IMR-90 (cell line): ENCODE measurements around the gene BTBD6. TPM values are rescaled to one million over a fixed set of nuclear protein-coding genes. Genes with fewer than 3 reads are reported as not detected.

Source experiments
- ATAC-seq: fragments of 200-7000 bp; cut with Tn5 transposase; 2 replicates; pipeline ENCODE4 v1.9.1; 2020; ENCODE audit warnings: low read depth, mild to moderate bottlenecking, moderate library complexity
- BruUV-seq: library from RNA; stranded (reverse); fragments of 400-500 nt; replicated peaks from 2 replicates; lab custom pipeline; 2021; lab: Mats Ljungman, UMichigan
- CTCF ChIA-PET: fragments of 300-600 bp; formaldehyde crosslinking; extraction: SDS; loops from one replicate; lab custom pipeline; 2021; ENCODE audit warnings: antibody characterized with exemption; lab: Yijun Ruan, JAX
- POLR2A ChIA-PET: fragments of 300-600 bp; sonication (Branson Sonifier 250); formaldehyde crosslinking; loops from one replicate; lab custom pipeline; 2022; ENCODE audit warnings: antibody characterized with exemption; ENCODE audit not compliant: unreplicated experiment; lab: Charles Lee
- DNase-seq: peaks from one replicate; pipeline ENCODE4 v3.0.0; 2013
- H2AFZ ChIP-seq: replicated peaks from 2 replicates; pipeline ENCODE3; 2013; ENCODE audit warnings: low read length, mild to moderate bottlenecking; ENCODE audit not compliant: poor library complexity
- H2AK5ac ChIP-seq: 2 replicates; pipeline ENCODE4 v1.6.1; 2013; ENCODE audit warnings: low read depth, low read length, inconsistent platforms
- H2AK9ac ChIP-seq: replicated peaks from 2 replicates; pipeline ENCODE3; 2013; ENCODE audit warnings: mild to moderate bottlenecking, low read depth, low read length, moderate library complexity; ENCODE audit not compliant: poor library complexity
- H2BK120ac ChIP-seq: 2 replicates; pipeline ENCODE4 v1.6.1; 2013; ENCODE audit warnings: low read depth, low read length, inconsistent platforms
- H2BK15ac ChIP-seq: 3 replicates; pipeline ENCODE4 v1.6.1; 2013; ENCODE audit warnings: low read depth, low read length, inconsistent platforms
- H2BK20ac ChIP-seq: 2 replicates; pipeline ENCODE4 v1.6.1; 2013; ENCODE audit warnings: low read depth, mild to moderate bottlenecking, inconsistent platforms, low read length, moderate library complexity
- H2BK5ac ChIP-seq: 2 replicates; pipeline ENCODE4 v1.6.1; 2013; ENCODE audit warnings: mild to moderate bottlenecking, low read depth, low read length, inconsistent platforms; ENCODE audit not compliant: poor library complexity, severe bottlenecking
- H3K14ac ChIP-seq: replicated peaks from 2 replicates; pipeline ENCODE4 v1.6.1; 2013; ENCODE audit warnings: low read depth, low read length, inconsistent platforms
- H3K18ac ChIP-seq: 2 replicates; pipeline ENCODE4 v1.6.1; 2013; ENCODE audit warnings: low read depth, low read length, control low read depth
- H3K23ac ChIP-seq: 2 replicates; pipeline ENCODE4 v1.6.1; 2013; ENCODE audit warnings: low read depth, low read length, inconsistent platforms
- H3K27ac ChIP-seq: 2 replicates; pipeline ENCODE4 v1.5.1; 2013; ENCODE audit warnings: mild to moderate bottlenecking, control low read depth, low read length; ENCODE audit not compliant: insufficient read depth
- H3K27me3 ChIP-seq: 2 replicates; pipeline ENCODE4 v1.6.1; 2013; ENCODE audit warnings: low read length; ENCODE audit not compliant: control insufficient read depth, insufficient read depth
- H3K36me3 ChIP-seq: 2 replicates; pipeline ENCODE4 v1.6.1; 2013; ENCODE audit warnings: low read length, mixed read lengths; ENCODE audit not compliant: control insufficient read depth, insufficient read depth
- H3K4ac ChIP-seq: 2 replicates; pipeline ENCODE4 v1.6.1; 2013; ENCODE audit warnings: low read depth, low read length, inconsistent platforms
- H3K4me1 ChIP-seq: 2 replicates; pipeline ENCODE4 v1.6.1; 2013; ENCODE audit warnings: low read length, mixed read lengths; ENCODE audit not compliant: control insufficient read depth, insufficient read depth
- H3K4me2 ChIP-seq: 2 replicates; pipeline ENCODE4 v1.6.1; 2013; ENCODE audit warnings: low read depth, mild to moderate bottlenecking, control low read depth, low read length, moderate library complexity
- H3K4me3 ChIP-seq: 2 replicates; pipeline ENCODE4 v1.5.1; 2013; ENCODE audit warnings: low read depth, mild to moderate bottlenecking, control low read depth, low read length, moderate library complexity; ENCODE audit not compliant: insufficient read depth
- H3K56ac ChIP-seq: 2 replicates; pipeline ENCODE4 v1.6.1; 2013; ENCODE audit warnings: low read length, inconsistent platforms; ENCODE audit not compliant: insufficient read depth; ENCODE audit errors: extremely low read depth
- H3K79me1 ChIP-seq, 2 experiments: 2 replicates each; pipeline ENCODE4 v1.6.1; 2013; ENCODE audit warnings: low read length in 2 of 2, inconsistent platforms in 1 of 2, low read depth in 1 of 2
- H3K9ac ChIP-seq: 2 replicates; pipeline ENCODE4 v1.6.1; 2013; ENCODE audit warnings: low read depth, low read length, control low read depth
- H3K9me1 ChIP-seq: 2 replicates; pipeline ENCODE4 v1.6.1; 2013; ENCODE audit warnings: low read length, inconsistent platforms; ENCODE audit not compliant: insufficient read depth
- H3K9me3 ChIP-seq: 2 replicates; pipeline ENCODE4 v1.6.1; 2013; ENCODE audit warnings: low read length; ENCODE audit not compliant: control insufficient read depth, insufficient read depth
- H4K20me1 ChIP-seq: 2 replicates; pipeline ENCODE4 v1.6.1; 2013; ENCODE audit warnings: low read length, inconsistent platforms; ENCODE audit not compliant: insufficient read depth
- H4K5ac ChIP-seq: 2 replicates; pipeline ENCODE4 v1.6.1; 2013; ENCODE audit warnings: mild to moderate bottlenecking, low read depth, low read length, control low read depth
- H4K8ac ChIP-seq, 2 experiments: 2 replicates each; pipeline ENCODE4 v1.6.1; 2013; ENCODE audit warnings: low read depth in 2 of 2, low read length in 2 of 2, control low read depth in 1 of 2, inconsistent platforms in 1 of 2
- H4K91ac ChIP-seq: 2 replicates; pipeline ENCODE4 v1.6.1; 2013; ENCODE audit warnings: low read depth, low read length, inconsistent platforms; ENCODE audit not compliant: insufficient read depth
- BHLHE40 ChIP-seq: fragments of 150-350 bp; IDR thresholded peaks from 2 replicates; pipeline ENCODE4 v1.6.1; 2016; ENCODE audit warnings: mild to moderate bottlenecking, low read depth, low read length
- CHD1 ChIP-seq: IDR thresholded peaks from 2 replicates; pipeline ENCODE4 v1.6.1; 2012; ENCODE audit warnings: low read depth, low read length, improper control_type of control experiment
- MAFK ChIP-seq: IDR thresholded peaks from 2 replicates; pipeline ENCODE4 v1.6.1; 2012; ENCODE audit warnings: low read depth, low read length, improper control_type of control experiment
- WGBS, 2 experiments: methylation state at CpG; one replicate each; pipeline versions ENCODE4 v1.1.5 to v1.1.7; 2013; ENCODE audit warnings: missing lambda C conversion rate in 2 of 2; ENCODE audit not compliant: insufficient read length in 1 of 2; ENCODE audit errors: extremely low coverage in 2 of 2; 5-methylcytosine and 5-hydroxymethylcytosine counted together
- dilution Hi-C: fragments of 300-500 bp; cut with HindIII; formaldehyde crosslinking; loops from one replicate; pipeline ENCODE4 v1.14.3; 2018; ENCODE audit warnings: low sequenced_read_pairs; ENCODE audit not compliant: unreplicated experiment
- in situ Hi-C: fragments of 300-500 bp; cut with MboI; formaldehyde crosslinking; loops from 3 replicates; pipeline ENCODE4 v1.14.3; 2019; ENCODE audit warnings: low sequenced_read_pairs, inconsistent platforms, mixed read lengths
- intact Hi-C: fragments of 100-400 bp; cut with micrococcal nuclease; formaldehyde crosslinking; loops from 2 replicates; pipeline ENCODE4 v1.10.0; 2022
- polyA plus RNA-seq, 3 experiments: library from polyadenylated mRNA; depleted of rRNA; stranded (reverse); fragments of >200 nt; gene quantifications; 2 replicates each; pipeline ENCODE4 v1.2.3, GENCODE V29; 2012; ENCODE audit warnings: low replicate concordance in 1 of 3
- total RNA-seq: library from RNA; depleted of rRNA; stranded (reverse); fragments of >200 nt; gene quantifications from 2 replicates; pipeline ENCODE4 v1.2.3, GENCODE V29; 2012
- TF ChIP-seq, protein P1 (sequence below): fragments of 150-350 bp; IDR thresholded peaks from 2 replicates; pipeline ENCODE4 v1.6.1; 2016; ENCODE audit warnings: low read depth, mild to moderate bottlenecking, low read length, moderate library complexity, borderline replicate concordance
- TF ChIP-seq, protein P2 (sequence below): fragments of 150-350 bp; IDR thresholded peaks from 2 replicates; pipeline ENCODE4 v1.6.1; 2017; ENCODE audit warnings: mild to moderate bottlenecking, antibody characterized with exemption, low read length, low read depth

The BTBD6 gene
- total and polyA plus RNA-seq, 2 of the 4 experiments (the other 2 are of a cell fraction) = 33.9 to 43.9 TPM

GRCh38 chr14:105220699-105221597 lies 27.4 kb upstream of the BTBD6 start:
- H4K91ac ChIP-seq = no peak overlapping the region
- POLR2A ChIA-PET = no interaction called here
- DNase-seq (no peak), ATAC-seq (no peak)
- no peak overlapping the region for H3K18ac ChIP-seq
- intact Hi-C loops = no loop called here
- no peak overlapping the region for H3K4me2 ChIP-seq
- H3K9me1 ChIP-seq = peaks cover 3% of the 10 kb centered on the region
- peaks cover 4% of the 10 kb centered on the region; the same call in 1 of the 2 replicates for H4K20me1 ChIP-seq
- H2BK5ac ChIP-seq = no peak overlapping the region
- H3K36me3 ChIP-seq = peaks cover 57% of the 10 kb centered on the region
- no TSS peak for BruUV-seq
- H3K27ac ChIP-seq = no peak overlapping the region
- no peak overlapping the region for H3K14ac ChIP-seq
- no peak overlapping the region for H2BK120ac ChIP-seq
- dilution Hi-C loops = no loop called here
- no peak overlapping the region for H4K5ac ChIP-seq
- CTCF ChIA-PET = no interaction called here
- no peak overlapping the region for H4K8ac ChIP-seq
- H2AK9ac ChIP-seq = peak overlapping the region; percentile 32
- no peak overlapping the region for H3K56ac ChIP-seq
- H3K4me3 ChIP-seq = no peak overlapping the region
- no peak overlapping the region for H3K9ac ChIP-seq
- TF ChIP-seq, protein P1, sequence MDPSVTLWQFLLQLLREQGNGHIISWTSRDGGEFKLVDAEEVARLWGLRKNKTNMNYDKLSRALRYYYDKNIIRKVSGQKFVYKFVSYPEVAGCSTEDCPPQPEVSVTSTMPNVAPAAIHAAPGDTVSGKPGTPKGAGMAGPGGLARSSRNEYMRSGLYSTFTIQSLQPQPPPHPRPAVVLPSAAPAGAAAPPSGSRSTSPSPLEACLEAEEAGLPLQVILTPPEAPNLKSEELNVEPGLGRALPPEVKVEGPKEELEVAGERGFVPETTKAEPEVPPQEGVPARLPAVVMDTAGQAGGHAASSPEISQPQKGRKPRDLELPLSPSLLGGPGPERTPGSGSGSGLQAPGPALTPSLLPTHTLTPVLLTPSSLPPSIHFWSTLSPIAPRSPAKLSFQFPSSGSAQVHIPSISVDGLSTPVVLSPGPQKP = no peak
- TF ChIP-seq CHD1 (no peak), MAFK (no peak), BHLHE40 (no peak)
- TF ChIP-seq, protein P2, sequence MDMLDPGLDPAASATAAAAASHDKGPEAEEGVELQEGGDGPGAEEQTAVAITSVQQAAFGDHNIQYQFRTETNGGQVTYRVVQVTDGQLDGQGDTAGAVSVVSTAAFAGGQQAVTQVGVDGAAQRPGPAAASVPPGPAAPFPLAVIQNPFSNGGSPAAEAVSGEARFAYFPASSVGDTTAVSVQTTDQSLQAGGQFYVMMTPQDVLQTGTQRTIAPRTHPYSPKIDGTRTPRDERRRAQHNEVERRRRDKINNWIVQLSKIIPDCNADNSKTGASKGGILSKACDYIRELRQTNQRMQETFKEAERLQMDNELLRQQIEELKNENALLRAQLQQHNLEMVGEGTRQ = no peak
- H3K4ac ChIP-seq = no peak overlapping the region
- H2AFZ ChIP-seq = no peak overlapping the region
- H2BK20ac ChIP-seq = no peak overlapping the region
- no peak overlapping the region for H3K23ac ChIP-seq
- no peak overlapping the region for H2BK15ac ChIP-seq
- no peaks in the 10 kb centered on the region for H3K9me3 ChIP-seq
- peaks cover 3 to 12% of the 10 kb centered on the region in 2 experiments for H3K79me1 ChIP-seq
- in situ Hi-C loops = no loop called here
- H2AK5ac ChIP-seq = no peak overlapping the region
- no peaks in the 10 kb centered on the region for H3K27me3 ChIP-seq
- H3K4me1 ChIP-seq = peaks cover 2% of the 10 kb centered on the region; the same call in 1 of the 2 replicates
- WGBS, 2 experiments = 94% methylated on average over 17 of the region's 29 CpGs; no CpG with 5 or more reads in 1 of the 2 experiments
